H1 (cell line): Measurements from ENCODE around the gene MTG1.

Experiments
- CBX5 ChIP-seq: fragments of 300-800, 300-1000 bp; sonication (generic); IDR thresholded peaks from 2 replicates; pipeline ENCODE4 v1.7.1; 2016; ENCODE audit warnings: antibody characterized with exemption, low read length, low read depth
- CEBPB ChIP-seq: IDR thresholded peaks from 2 replicates; pipeline ENCODE4 v1.6.1; 2012; ENCODE audit warnings: low read depth, low read length
- CHD2 ChIP-seq: IDR thresholded peaks from 2 replicates; pipeline ENCODE4 v1.6.1; 2012; ENCODE audit warnings: low read length, improper control_type of control experiment
- EGR1 ChIP-seq: IDR thresholded peaks from 2 replicates; pipeline ENCODE4 v1.6.1; 2011; ENCODE audit warnings: low read depth, low read length, borderline replicate concordance
- GABPA ChIP-seq: IDR thresholded peaks from 2 replicates; pipeline ENCODE4 v1.6.1; 2011; ENCODE audit warnings: mild to moderate bottlenecking, low read length, moderate library complexity, borderline replicate concordance; ENCODE audit not compliant: insufficient read depth
- JUND ChIP-seq: IDR thresholded peaks from 2 replicates; pipeline ENCODE4 v1.6.1; 2011; ENCODE audit warnings: mild to moderate bottlenecking, improper control_type of control experiment, low read length
- POLR2A ChIP-seq, 2 experiments: IDR thresholded peaks; 1 replicate in 1 of 2; 2 replicates in 1 of 2; pipeline ENCODE4 v1.6.1; 2011; ENCODE audit warnings: low read depth in 2 of 2, low read length in 2 of 2, mild to moderate bottlenecking in 2 of 2; ENCODE audit errors: control extremely low read depth in 1 of 2
- SRF ChIP-seq: IDR thresholded peaks from 2 replicates; pipeline ENCODE4 v1.6.1; 2011; ENCODE audit warnings: mild to moderate bottlenecking, low read depth, low read length, moderate library complexity
- TBP ChIP-seq: IDR thresholded peaks from 2 replicates; pipeline ENCODE4 v1.6.1; 2011; ENCODE audit warnings: low read depth, low read length, improper control_type of control experiment
- TF ChIP-seq, protein P1 (sequence below), 3 experiments: IDR thresholded peaks; 1 replicate in 2 of 3; 2 replicates in 1 of 3; pipeline versions ENCODE4 v1.5.1 to v1.6.1; 2011; ENCODE audit warnings: low read length in 3 of 3, mild to moderate bottlenecking in 3 of 3, inconsistent platforms in 2 of 3, low read depth in 1 of 3, moderate library complexity in 1 of 3; ENCODE audit not compliant: insufficient read depth in 1 of 3; ENCODE audit errors: control extremely low read depth in 1 of 3
- TF ChIP-seq, protein P2 (sequence below): IDR thresholded peaks from 2 replicates; pipeline ENCODE4 v1.6.1; 2011; ENCODE audit warnings: low read length, improper control_type of control experiment
- TF ChIP-seq, protein P3 (sequence below): IDR thresholded peaks from 2 replicates; pipeline ENCODE4 v1.6.1; 2012; ENCODE audit warnings: inconsistent platforms
- TF ChIP-seq, protein P4 (sequence below): IDR thresholded peaks from 2 replicates; pipeline ENCODE4 v1.6.1; 2012; ENCODE audit warnings: inconsistent platforms

DNA sequence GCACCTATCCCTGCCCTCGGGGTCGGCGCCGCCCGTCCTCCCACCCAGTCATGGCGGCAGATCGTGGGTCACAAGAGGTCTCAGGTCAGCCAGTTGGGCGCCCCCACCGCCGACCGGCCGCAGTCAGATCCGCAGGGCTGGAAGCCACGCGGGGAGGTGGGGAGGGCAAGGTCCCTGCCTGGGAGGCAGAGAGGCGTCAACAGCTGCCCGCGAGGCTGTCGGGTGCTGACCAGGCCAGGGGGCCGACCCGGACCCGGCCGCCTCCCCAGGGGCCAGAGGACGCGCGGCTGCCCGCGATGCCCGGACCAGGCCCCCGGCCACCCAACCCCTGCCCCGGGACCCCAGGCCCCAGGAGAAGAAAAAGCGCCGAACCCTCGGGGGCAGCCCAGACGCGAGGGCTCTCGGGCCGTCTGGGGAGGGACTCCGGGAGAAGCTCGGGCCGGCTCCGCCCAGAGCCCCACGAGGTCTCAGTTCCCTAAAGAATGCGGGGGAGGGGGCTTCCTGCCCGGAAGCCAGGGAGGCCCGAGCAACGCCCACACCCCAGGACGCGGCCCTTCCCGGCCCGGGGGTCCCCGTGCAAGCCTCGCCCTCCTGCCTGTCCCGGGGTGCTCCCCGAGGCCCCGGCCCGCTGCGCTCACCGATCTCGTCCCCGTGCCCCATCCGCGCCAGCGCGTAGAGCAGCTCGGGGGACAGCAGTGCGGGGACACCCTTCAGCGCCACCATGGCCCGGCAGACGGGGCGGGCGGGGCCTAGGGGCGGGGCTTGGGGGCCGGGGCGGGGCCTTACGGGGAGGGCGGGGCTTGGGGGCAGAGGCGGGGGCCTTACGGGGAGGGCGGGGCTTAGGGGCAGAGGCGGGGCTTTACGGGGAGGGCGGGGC lies 36.4 kb upstream of the MTG1 start, which contains the start of gene FUOM:
- TF ChIP-seq CBX5 (no peak), EGR1 (peak; percentile 89; the same call in 1 of the 2 replicates), JUND (no peak), CEBPB (no peak), TBP (no peak), CHD2 (no peak), SRF (no peak), GABPA (no peak), POLR2A (IDR thresholded peaks at IDR 0.05; ENCODE audit: control extremely low read depth in 1 of 2, low read depth in 2 of 2, low read length in 2 of 2) (peak in 1 of 2 experiments; percentile 80; a peak in 2 of 3 replicates)
- TF ChIP-seq, protein P1, sequence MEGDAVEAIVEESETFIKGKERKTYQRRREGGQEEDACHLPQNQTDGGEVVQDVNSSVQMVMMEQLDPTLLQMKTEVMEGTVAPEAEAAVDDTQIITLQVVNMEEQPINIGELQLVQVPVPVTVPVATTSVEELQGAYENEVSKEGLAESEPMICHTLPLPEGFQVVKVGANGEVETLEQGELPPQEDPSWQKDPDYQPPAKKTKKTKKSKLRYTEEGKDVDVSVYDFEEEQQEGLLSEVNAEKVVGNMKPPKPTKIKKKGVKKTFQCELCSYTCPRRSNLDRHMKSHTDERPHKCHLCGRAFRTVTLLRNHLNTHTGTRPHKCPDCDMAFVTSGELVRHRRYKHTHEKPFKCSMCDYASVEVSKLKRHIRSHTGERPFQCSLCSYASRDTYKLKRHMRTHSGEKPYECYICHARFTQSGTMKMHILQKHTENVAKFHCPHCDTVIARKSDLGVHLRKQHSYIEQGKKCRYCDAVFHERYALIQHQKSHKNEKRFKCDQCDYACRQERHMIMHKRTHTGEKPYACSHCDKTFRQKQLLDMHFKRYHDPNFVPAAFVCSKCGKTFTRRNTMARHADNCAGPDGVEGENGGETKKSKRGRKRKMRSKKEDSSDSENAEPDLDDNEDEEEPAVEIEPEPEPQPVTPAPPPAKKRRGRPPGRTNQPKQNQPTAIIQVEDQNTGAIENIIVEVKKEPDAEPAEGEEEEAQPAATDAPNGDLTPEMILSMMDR (IDR thresholded peaks at IDR 0.05; ENCODE audit: control extremely low read depth in 1 of 3, insufficient read depth in 1 of 3, low read depth in 1 of 3, low read length in 3 of 3) = no peak
- TF ChIP-seq, protein P2, sequence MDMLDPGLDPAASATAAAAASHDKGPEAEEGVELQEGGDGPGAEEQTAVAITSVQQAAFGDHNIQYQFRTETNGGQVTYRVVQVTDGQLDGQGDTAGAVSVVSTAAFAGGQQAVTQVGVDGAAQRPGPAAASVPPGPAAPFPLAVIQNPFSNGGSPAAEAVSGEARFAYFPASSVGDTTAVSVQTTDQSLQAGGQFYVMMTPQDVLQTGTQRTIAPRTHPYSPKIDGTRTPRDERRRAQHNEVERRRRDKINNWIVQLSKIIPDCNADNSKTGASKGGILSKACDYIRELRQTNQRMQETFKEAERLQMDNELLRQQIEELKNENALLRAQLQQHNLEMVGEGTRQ = no peak
- TF ChIP-seq, protein P3, sequence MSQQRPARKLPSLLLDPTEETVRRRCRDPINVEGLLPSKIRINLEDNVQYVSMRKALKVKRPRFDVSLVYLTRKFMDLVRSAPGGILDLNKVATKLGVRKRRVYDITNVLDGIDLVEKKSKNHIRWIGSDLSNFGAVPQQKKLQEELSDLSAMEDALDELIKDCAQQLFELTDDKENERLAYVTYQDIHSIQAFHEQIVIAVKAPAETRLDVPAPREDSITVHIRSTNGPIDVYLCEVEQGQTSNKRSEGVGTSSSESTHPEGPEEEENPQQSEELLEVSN = 0 out of 2 replicates have a peak, but pooled peaks have one; percentile 8
- TF ChIP-seq, protein P4, sequence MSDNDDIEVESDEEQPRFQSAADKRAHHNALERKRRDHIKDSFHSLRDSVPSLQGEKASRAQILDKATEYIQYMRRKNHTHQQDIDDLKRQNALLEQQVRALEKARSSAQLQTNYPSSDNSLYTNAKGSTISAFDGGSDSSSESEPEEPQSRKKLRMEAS = peak; percentile 27; the same call in 1 of the 2 replicates
